HL-60 (cell line): ENCODE results near the gene TMEM120B.

Experiments
- DNase-seq, 2 experiments: peaks; one replicate each; pipeline ENCODE4 v3.0.0-alpha.2; 2010 to 2020; ENCODE audit warnings: low read depth in 1 of 2, low spot score in 1 of 2
- H3K27ac ChIP-seq: fragments of 250-450 bp; sonication (Bioruptor Pico); replicated peaks from 2 replicates; pipeline ENCODE4 v1.5.1; 2020; ENCODE audit warnings: mild to moderate bottlenecking, moderate library complexity
- H3K27me3 ChIP-seq: fragments of 250-450 bp; sonication (Bioruptor Pico); 2 replicates; pipeline ENCODE4 v1.5.1; 2021; ENCODE audit warnings: mild to moderate bottlenecking, moderate library complexity; ENCODE audit not compliant: insufficient read depth, poor library complexity, severe bottlenecking
- H3K4me3 ChIP-seq: replicated peaks from 2 replicates; pipeline ENCODE4 v1.5.1; 2011; ENCODE audit warnings: mild to moderate bottlenecking, control low read depth, low read length; ENCODE audit not compliant: insufficient read depth
- CTCF ChIP-seq: IDR thresholded peaks from one replicate; pipeline ENCODE4 v1.5.1; 2011; ENCODE audit warnings: low read length, control low read depth, inconsistent platforms; ENCODE audit not compliant: insufficient read depth
- GABPA ChIP-seq: IDR thresholded peaks from 2 replicates; pipeline ENCODE4 v1.6.1; 2012; ENCODE audit warnings: low read depth
- POLR2AphosphoS5 ChIP-seq: IDR thresholded peaks from 2 replicates; pipeline ENCODE4 v1.6.1; 2012; ENCODE audit warnings: low read depth
- REST ChIP-seq: IDR thresholded peaks from 2 replicates; pipeline ENCODE4 v1.6.1; 2012; ENCODE audit warnings: low read depth; ENCODE audit not compliant: insufficient replicate concordance
- SPI1 ChIP-seq: IDR thresholded peaks from 2 replicates; pipeline ENCODE4 v1.6.1; 2012; ENCODE audit warnings: low read depth, mild to moderate bottlenecking, borderline replicate concordance

Gene TMEM120B

GRCh38 chr12:121810833-121811433 lies 98.4 kb downstream of the TMEM120B start:
- no peaks in the 10 kb centered on the region for H3K27me3 ChIP-seq
- peak overlapping the region; percentile 81 for H3K4me3 ChIP-seq
- peak overlapping the region; percentile 80 for H3K27ac ChIP-seq
- DNase-seq = peak in 1 of 2 experiments; percentile 65
- TF ChIP-seq POLR2AphosphoS5 = peak; percentile 19; the same call in 1 of the 2 replicates
- TF ChIP-seq SPI1 = no peak

- H3K27ac ChIP-seq = peak overlapping the region; percentile 80
- peak overlapping the region; percentile 81 for H3K4me3 ChIP-seq
- no peaks in the 10 kb centered on the region for H3K27me3 ChIP-seq
- TF ChIP-seq CTCF = peak; percentile 49
- no peak; the same call in 1 of the 2 replicates for TF ChIP-seq POLR2AphosphoS5
- TF ChIP-seq GABPA = no peak
- TF ChIP-seq REST = no peak
- peak; percentile 67; the same call in 1 of the 2 replicates for TF ChIP-seq SPI1
- DNase-seq = peak; percentile 81 to 86
Observed at GRCh38 chr12:121811434-121812319, 99.1 kb downstream of the TMEM120B start.

DNA sequence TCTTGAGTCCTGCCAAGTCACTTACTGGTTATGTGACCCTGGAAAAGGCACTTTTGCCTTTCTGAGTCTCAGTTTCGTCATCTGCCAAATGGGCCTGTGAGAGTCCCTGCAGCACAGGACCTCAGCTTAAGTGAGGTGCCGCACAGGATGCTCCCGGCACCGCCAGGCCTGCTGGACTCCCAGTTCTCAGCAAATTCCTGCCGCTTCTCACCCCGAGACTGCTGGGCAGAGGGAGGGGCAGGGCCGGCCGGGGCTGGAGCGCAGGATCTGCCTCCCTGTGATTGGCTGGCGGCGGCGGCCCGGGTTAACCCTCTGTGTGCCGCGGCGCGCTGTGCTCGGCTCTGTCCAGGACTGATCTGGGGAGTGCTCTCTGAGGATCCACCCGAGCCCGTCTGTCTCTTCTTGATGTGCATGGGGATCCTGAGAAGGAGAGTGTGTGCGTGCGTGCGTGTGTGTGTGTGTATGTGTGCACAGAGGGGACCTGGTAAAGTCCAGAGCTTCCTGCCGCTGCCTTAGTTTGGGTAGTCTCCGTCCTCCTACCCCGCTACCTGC lies 99.8 kb downstream of the TMEM120B start:
- DNase-seq = peak in 1 of 2 experiments; percentile 73
- H3K27ac ChIP-seq = peak overlapping the region; percentile 80
- H3K4me3 ChIP-seq = peak overlapping the region; percentile 81
- H3K27me3 ChIP-seq = no peaks in the 10 kb centered on the region
- peak; percentile 25 for TF ChIP-seq POLR2AphosphoS5
- TF ChIP-seq SPI1 = no peak

DNA sequence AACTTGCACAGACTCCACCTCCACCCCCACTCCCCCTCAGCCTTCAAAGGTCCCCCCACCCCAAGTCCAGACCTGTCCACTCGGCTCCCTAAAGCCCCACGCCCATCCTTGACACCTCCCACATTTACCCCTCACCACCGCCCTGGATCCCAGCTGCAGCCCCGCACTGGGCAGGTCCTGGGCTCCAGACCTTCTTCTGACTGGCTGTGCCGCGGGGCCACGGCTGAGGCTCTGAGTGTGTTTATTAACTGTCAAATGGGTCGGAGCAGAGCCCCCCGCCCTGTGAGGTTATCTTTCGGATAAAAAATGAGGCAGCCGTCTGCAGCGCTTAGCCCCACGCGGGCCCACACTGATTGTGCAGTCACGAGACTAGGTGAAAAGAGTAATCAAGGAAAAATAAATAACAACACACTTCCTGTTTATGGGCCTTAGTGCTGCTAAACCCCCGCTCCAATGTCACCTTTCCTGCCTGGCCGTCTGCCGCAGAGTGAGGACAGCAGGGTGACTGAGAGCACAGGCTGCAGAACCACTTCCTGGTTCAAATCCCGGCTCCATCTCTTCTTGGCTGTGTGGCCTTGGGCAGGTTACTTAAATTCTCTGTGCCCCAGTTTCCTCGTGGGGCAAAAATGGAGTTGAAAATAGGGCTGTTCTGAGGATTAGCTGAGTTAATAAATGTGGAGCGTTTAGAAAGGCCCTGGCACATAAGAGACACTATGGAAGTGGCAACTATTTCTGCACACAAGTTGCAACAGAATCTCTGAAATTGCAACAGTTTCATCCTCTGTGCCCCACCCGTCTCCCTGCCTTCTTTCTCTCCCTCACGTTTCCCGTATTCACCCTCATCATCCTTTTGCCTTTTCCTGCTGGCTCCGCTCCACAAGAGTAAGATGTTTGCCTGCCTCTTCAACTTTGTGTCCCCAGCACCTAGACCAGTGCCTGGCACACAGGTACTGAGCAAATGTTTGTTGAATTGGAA lies 100.7 kb downstream of the TMEM120B start:
- Histone ChIP-seq H3K4me3 (peak overlapping the region; percentile 81), H3K27ac (peak overlapping the region; percentile 80)

More for the DNA sequence above, 100.7 kb downstream of the TMEM120B start:
- H3K27me3 ChIP-seq = no peaks in the 10 kb centered on the region
- no peak for TF ChIP-seq REST
- TF ChIP-seq GABPA = no peak
- TF ChIP-seq POLR2AphosphoS5 = peak; percentile 13; the same call in 1 of the 2 replicates
- no peak for TF ChIP-seq CTCF
- TF ChIP-seq SPI1 = peak; percentile 29; the same call in 1 of the 2 replicates
- DNase-seq = peak; percentile 72 to 78
